Ishikawa (cell line): Measurements from ENCODE around the gene LST1.

Experiments used
- CEBPB ChIP-seq: IDR thresholded peaks from 2 replicates; pipeline ENCODE4 v1.6.1; 2012
- CREB1 ChIP-seq: IDR thresholded peaks from 2 replicates; pipeline ENCODE4 v1.6.1; 2012; ENCODE audit warnings: low read depth
- EGR1 ChIP-seq: IDR thresholded peaks from 2 replicates; pipeline ENCODE4 v1.6.1; 2012
- EP300 ChIP-seq: IDR thresholded peaks from 2 replicates; pipeline ENCODE4 v1.6.1; 2012; ENCODE audit warnings: borderline replicate concordance
- FOXM1 ChIP-seq: IDR thresholded peaks from 2 replicates; pipeline ENCODE4 v1.6.1; 2012; ENCODE audit warnings: low read depth, borderline replicate concordance
- NFIC ChIP-seq: IDR thresholded peaks from 2 replicates; pipeline ENCODE4 v1.6.1; 2012
- RAD21 ChIP-seq: IDR thresholded peaks from 2 replicates; pipeline ENCODE4 v1.6.1; 2012; ENCODE audit warnings: low read depth
- TAF1 ChIP-seq: IDR thresholded peaks from 2 replicates; pipeline ENCODE4 v1.6.1; 2012; ENCODE audit warnings: low read depth, mild to moderate bottlenecking
- TCF12 ChIP-seq: IDR thresholded peaks from 2 replicates; pipeline ENCODE4 v1.6.1; 2012; ENCODE audit warnings: low read depth
- TEAD4 ChIP-seq: IDR thresholded peaks from 2 replicates; pipeline ENCODE4 v1.6.1; 2012
- USF1 ChIP-seq: IDR thresholded peaks from 2 replicates; pipeline ENCODE4 v1.6.1; 2012
- YY1 ChIP-seq: IDR thresholded peaks from 2 replicates; pipeline ENCODE4 v1.6.1; 2012; ENCODE audit warnings: low read depth
- TF ChIP-seq, protein P1 (sequence below): IDR thresholded peaks from 2 replicates; pipeline ENCODE4 v1.6.1; 2012
- TF ChIP-seq, protein P2 (sequence below): IDR thresholded peaks from 2 replicates; pipeline ENCODE4 v1.6.1; 2012; ENCODE audit warnings: low read depth, mild to moderate bottlenecking

DNA sequence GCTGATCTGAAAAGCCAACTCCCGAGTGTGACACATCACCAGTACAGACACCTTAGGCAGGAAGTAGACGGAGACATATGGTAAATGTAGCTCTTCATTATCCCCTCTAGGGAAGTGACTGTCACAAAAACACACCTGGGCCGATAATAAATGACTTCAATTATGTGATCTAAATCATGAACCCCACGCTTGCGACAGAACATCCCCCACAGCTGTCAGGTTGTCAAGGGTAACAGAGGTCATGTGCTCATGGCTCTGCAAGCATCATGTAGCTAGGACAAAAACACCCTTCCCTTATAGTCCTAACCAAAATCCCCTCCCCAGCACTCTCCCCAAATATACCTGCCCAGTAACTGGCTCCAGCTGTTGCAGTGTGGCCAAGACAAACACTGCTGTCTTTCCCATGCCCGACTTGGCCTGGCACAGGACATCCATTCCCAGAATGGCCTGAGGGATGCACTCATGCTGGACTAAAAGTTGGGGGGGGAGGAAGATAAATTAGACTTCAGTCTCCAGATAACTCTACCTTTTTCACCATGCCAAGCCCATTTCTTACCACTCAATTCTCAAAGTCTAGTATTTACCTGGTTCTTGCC, 47.2 kb upstream of the LST1 start:
- no peak for TF ChIP-seq EP300
- TF ChIP-seq TAF1 = no peak
- TF ChIP-seq CEBPB = no peak
- TF ChIP-seq, protein P1, sequence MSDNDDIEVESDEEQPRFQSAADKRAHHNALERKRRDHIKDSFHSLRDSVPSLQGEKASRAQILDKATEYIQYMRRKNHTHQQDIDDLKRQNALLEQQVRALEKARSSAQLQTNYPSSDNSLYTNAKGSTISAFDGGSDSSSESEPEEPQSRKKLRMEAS = no peak
- TF ChIP-seq EGR1 = no peak
- TF ChIP-seq, protein P2, sequence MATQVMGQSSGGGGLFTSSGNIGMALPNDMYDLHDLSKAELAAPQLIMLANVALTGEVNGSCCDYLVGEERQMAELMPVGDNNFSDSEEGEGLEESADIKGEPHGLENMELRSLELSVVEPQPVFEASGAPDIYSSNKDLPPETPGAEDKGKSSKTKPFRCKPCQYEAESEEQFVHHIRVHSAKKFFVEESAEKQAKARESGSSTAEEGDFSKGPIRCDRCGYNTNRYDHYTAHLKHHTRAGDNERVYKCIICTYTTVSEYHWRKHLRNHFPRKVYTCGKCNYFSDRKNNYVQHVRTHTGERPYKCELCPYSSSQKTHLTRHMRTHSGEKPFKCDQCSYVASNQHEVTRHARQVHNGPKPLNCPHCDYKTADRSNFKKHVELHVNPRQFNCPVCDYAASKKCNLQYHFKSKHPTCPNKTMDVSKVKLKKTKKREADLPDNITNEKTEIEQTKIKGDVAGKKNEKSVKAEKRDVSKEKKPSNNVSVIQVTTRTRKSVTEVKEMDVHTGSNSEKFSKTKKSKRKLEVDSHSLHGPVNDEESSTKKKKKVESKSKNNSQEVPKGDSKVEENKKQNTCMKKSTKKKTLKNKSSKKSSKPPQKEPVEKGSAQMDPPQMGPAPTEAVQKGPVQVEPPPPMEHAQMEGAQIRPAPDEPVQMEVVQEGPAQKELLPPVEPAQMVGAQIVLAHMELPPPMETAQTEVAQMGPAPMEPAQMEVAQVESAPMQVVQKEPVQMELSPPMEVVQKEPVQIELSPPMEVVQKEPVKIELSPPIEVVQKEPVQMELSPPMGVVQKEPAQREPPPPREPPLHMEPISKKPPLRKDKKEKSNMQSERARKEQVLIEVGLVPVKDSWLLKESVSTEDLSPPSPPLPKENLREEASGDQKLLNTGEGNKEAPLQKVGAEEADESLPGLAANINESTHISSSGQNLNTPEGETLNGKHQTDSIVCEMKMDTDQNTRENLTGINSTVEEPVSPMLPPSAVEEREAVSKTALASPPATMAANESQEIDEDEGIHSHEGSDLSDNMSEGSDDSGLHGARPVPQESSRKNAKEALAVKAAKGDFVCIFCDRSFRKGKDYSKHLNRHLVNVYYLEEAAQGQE = no peak
- no peak for TF ChIP-seq USF1
- no peak for TF ChIP-seq FOXM1
- no peak for TF ChIP-seq YY1
- no peak for TF ChIP-seq TEAD4
- no peak for TF ChIP-seq RAD21
- no peak for TF ChIP-seq NFIC
- TF ChIP-seq CREB1 = no peak
- no peak for TF ChIP-seq TCF12
